Endothelial cell of umbilical vein (primary cell): ENCODE measurements around the gene BRF1.

Source experiments
- CTCF ChIP-seq, 2 donors: IDR thresholded peaks; 1 replicate in 1 of 2; 2 replicates in 1 of 2; pipeline ENCODE4 v1.5.1; 2011; ENCODE audit warnings: low read length in 2 of 2, mild to moderate bottlenecking in 2 of 2, moderate library complexity in 2 of 2, control low read depth in 1 of 2, inconsistent platforms in 1 of 2, low read depth in 1 of 2; ENCODE audit not compliant: insufficient read depth in 1 of 2; ENCODE audit errors: extremely low read depth in 1 of 2
- EZH2 ChIP-seq: IDR thresholded peaks from 2 replicates; pipeline ENCODE4 v1.6.1; 2012; ENCODE audit warnings: borderline replicate concordance, low read depth, mild to moderate bottlenecking, moderate library complexity, low read length, inconsistent platforms; ENCODE audit not compliant: severe bottlenecking
- JUN ChIP-seq: IDR thresholded peaks from 2 replicates; pipeline ENCODE4 v1.6.1; 2011; ENCODE audit warnings: borderline replicate concordance, low read depth; ENCODE audit not compliant: insufficient read length, insufficient read depth

GRCh38 chr14:105187116-105187515 is 113.7 kb downstream of the BRF1 start:
- no peak for TF ChIP-seq CTCF (IDR thresholded peaks at IDR 0.05; ENCODE audit: extremely low read depth in 1 of 2, insufficient read depth in 1 of 2, low read depth in 1 of 2, low read length in 2 of 2)
- no peak for TF ChIP-seq JUN
- no peak for TF ChIP-seq EZH2
